Measurements from ENCODE around the gene LSR.
"Not testable (repeated sequence)": the region's sequence is repeated elsewhere in the genome, so short reads cannot be mapped to it uniquely, and the experiment has no call there.

Gene LSR

DNA sequence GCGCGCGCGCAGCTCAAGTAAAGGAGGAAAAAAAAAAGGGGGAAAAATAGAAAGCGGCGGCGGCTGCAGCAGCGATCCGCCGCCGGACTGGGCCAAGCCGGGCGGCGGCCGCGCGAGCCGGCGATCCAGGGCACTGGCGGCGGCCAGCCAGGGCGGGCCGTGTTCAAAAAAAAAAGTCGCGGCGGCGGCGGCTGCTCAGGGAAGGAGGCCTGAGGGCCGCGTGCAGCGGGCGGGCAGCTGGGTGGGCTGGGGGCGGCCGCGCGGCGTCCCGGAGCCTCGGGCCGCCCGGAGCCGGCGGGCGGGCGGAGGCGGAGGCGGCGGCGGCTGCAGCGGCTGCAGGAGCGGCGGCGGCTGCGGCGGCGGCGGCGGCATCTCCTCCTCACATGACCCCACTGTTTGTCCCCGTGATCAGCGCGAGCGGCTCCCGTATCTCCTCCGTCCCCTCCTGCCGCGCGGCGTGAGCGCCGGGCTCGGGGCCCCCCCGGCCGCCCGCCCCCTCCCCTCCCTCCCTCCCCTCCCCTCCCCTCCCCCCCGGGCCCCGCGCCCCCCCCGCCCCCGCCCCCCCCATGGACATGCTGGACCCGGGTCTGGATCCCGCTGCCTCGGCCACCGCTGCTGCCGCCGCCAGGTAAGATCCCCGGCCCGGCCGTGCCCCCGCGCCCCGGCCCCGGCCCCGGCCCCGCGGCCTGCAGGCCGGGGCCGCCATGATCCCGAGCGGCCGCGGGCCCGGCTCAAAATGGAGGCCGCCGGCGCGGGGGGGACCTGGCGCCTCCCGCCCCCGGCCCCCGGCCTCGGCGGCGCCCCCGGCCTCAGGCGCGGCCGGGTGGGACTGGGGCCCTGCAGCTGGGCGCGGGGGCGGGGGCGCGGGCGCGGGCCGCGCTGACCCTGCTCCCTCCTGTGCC is 20.0 kb downstream of the LSR start, which contains the start of gene USF2:
TSS of gene USF2 (plus strand) at position 427 of the 902 bp plus-strand sequence. CDS start at position 567, 140 bp downstream.
- peak; percentile 25 for DNase-seq

DNA sequence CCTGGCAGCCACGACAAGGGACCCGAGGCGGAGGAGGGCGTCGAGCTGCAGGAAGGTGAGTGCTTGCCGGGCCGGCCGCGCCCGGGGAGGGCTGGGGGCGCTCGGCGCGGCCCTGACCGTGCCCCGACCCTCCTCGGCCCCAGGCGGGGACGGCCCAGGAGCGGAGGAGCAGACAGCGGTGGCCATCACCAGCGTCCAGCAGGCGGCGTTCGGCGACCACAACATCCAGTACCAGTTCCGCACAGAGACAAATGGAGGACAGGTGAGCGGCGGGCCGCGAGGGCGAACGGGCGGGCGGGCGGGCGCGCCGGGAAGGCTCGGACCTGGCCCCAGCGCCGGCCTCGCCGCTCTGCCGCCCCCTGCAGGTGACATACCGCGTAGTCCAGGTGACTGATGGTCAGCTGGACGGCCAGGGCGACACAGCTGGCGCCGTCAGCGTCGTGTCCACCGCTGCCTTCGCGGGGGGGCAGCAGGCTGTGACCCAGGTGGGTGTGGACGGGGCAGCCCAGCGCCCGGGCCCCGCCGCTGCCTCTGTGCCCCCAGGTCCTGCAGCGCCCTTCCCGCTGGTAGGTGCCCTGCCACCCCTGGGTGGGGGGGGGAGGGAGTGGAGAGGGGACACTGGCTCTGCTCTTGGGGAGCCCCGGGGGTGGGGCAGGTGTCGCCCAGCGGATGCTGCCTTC is 20.8 kb downstream of the LSR start:
- DNase-seq: no peak

GRCh38 chr19:35270381-35270811 is 21.6 kb downstream of the LSR start:
- no peak for DNase-seq

DNA sequence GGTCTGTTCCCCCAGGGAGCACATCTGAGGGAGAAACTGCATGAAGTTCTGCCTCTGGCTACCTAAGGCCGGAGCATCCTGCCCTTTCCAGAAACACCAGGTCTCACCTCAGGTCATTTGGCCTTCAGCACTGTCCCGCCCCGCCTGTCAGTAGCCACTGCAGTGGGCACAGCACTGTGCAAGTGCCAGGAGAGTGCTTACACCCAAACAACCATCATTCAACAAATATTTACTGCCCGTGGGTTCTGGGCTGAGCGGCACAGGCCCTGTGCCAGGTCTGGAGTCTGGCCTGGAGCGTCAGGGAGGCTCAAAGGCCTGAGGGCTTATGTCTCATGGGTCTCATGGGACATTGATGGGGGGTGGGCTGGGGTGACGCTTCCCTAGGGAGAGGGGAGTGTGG is 22.7 kb downstream of the LSR start:
- DNase-seq: no peak

DNA sequence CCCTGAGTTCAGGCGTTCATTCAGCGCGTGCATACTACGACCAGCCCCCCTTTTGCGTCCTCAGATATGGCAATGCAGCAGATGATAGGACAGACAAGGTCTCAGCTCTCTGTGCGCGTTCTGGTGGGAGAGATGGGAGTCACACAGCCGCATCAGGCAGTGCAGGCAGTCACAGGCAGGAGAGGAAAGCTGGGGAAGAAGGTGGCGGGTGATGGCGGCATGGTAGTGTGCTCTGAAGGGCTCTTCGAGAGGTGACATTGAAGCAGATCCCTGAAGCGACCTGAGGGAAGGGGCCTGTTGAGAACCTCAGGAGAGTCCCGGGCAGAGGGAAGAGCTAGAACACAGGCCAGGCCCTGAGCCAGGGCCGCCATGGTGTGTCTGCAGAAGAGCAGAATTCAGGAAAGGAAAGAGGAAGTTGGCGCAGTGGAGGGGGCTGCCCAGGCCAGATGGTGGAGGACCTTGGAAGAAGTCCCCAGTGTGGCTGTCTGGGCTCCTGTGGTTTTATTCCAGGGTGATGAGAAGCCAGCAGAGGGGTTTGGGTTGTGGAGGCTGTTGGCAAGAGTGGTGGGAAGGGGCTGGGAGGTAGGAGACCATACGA is 23.4 kb downstream of the LSR start:
- DNase-seq: no peak

- no peak for DNase-seq
These were observed 24.3 kb downstream of the LSR start for GRCh38 chr19:35272954-35273649.

DNA sequence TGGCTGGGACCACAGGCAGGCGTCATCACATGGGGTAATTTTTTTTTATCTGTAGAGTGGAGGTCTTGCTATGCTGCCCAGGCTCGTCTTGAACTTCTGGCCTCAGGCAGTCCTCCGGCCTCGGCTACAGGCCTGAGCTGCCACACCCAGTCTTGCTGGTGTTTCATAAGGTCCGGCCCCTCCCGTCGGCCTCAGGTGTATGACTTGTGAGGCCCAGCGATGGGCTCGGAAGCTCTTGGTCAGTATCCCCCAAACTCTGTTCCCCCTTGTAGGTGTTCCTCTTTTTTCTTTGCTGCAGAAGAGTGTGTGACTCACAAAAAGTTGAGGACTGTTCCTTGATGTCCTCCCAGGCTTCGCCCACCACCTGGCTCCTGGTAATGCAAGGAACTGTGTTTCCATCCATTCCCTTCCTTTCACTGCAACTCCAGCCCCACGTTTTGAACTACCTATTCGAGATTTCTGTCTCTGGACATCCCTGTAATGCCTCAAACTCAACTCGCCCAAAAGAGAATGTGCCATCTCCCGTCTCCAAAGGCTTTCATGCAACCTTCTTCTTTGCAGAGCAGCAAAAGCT is 25.0 kb downstream of the LSR start:
- no peak for DNase-seq

GRCh38 chr19:35274323-35274722 is 25.5 kb downstream of the LSR start:
- DNase-seq: no peak

DNA sequence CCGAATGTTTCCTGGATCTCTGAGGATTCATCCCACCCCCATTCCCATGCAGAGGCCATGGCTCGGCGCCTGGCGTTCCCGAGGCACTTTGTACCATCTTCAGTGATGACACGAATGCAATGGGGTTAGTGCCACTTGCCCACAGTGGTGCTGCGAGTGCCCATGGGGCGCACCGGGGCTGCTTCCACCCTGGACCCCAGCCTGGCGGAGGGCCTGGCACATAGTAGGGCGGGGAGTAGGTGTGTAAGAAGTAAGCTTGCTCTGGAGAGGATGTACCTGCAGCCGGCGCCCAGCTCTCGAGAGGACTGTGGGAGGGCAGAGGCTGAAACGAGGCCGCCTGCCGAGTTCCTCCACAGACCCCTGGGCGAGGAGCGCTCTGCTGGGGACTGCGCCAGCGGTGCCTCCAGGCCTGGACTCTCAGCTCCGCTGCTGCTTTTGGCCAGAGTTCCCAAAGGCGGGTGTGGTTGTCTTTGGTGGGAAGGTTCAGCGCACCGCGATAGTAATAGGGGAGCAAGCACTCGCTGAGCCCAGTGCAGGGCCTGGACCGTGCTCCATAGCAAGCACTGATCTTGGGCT is 28.0 kb downstream of the LSR start:
- DNase-seq: no peak

DNA sequence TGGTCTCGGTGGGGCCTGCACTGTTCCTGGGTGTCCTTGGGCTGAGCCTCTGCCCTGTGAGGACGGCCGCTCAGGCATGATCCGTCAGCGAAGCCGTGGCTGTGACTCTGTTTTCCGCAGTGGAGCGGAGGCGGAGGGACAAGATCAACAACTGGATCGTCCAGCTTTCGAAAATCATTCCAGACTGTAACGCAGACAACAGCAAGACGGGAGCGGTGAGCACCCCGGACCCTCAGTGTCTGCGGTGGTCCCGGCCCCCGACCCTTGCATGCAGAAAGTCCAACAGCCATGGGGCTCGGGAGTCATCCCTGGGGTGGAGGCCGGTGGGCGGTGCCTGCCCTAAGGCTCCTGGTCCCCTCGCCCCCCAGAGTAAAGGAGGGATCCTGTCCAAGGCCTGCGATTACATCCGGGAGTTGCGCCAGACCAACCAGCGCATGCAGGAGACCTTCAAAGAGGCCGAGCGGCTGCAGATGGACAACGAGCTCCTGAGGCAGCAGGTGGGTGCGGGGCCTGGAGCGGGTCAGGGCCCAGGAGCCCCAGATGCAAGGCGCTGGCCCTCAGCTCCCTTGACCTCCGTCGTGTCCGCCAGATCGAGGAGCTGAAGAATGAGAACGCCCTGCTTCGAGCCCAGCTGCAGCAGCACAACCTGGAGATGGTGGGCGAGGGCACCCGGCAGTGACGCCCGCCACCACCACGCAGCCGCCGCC is 29.9 kb downstream of the LSR start:
- no peak for DNase-seq

DNA sequence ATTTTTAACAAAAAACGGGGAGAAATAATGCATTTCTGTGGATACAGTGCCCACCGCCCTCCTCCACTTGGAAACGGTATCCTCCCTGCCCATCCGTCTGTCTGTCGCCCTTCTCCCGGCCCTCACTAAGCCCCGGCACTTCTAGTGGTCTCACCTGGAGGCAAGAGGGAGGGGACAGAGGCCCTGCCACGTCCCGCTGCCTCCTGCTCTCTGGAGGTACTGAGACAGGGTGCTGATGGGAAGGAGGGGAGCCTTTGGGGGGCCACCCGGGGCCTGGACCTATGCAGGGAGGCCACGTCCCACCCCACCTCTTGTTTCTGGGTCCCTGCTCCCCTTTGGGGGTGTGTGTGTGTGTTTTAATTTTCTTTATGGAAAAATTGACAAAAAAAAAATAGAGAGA is 30.6 kb downstream of the LSR start:
- no peak for DNase-seq

DNA sequence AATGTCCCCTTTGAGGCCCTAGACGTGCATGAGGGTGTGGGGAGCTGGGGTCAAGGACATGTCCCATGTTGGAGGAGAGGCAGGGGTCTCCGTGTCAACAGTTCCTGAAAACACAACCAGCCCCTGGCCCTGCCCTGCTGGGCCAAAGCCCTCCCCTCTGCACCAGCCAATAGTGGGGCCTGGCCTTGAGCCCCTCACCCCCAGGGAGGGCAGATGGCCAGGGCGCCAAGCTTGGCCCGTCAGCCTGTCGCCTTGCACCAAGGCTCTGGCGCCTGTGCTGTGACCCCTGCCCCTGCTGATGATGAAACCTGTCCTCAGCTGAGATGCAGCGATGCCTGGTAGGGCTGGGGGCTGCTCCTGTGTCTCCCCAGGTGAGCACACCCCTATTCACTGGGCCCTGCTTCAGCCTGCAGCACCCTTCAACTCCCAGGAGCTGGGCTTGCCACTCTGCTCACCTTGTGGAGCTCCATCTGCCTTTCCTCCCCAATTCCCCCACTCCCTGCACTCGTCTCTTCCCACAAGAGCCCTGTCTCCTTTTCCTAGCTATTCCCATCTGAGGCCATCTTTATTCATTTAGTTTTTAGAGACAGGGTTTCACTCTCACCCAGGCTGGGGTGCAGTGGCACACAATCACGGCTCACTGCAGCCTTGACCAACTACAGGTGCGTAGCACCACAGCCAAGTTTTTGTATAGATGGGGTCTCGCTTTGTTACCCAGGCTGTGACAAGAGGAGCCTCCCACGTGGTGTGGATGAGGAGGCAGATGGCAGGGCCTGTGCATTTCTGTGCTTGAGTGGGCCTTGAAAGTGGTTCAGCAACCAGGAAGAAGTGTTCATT is 31.4 kb downstream of the LSR start:
- no peak for DNase-seq

DNA sequence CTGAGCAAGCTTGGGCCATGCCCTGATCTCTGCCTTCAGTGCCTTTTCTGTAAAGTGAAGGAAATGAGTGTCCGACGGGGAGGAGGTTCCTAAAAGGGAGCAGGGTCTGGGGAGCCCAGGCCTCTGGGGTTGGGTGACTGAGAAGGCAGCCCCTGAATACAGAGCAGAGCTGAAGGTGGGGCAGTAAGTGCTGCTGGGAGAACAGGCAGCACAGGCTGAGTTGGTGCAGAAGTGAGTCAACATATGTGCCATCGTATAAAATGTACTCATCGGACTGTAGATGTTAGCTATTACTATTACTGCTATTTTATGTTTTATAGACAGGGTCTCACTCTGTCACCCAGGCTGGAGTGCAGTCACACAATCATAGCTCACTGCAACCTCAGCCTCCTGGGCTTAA is 32.5 kb downstream of the LSR start:
- no peak for DNase-seq

GRCh38 chr19:35284153-35285094 is 35.6 kb downstream of the LSR start:
- DNase-seq: no peak

DNA sequence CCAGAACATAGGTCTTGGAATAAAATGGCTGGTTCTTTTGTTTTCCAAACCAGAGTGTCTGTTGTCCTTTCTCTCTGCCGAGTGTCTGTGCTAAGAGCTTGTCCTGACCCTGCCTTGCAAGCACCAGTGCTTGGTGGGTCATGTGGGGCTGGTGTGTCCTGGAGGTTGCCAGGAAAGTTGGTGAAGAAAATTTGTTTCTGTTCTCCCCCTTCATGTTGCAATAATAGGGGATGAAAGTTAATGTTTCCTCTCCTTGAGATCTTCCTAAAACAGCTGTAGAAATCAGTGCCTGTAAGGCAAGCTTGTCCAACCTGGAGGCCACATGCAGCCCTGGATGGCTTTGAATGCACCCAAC is 36.3 kb downstream of the LSR start:
- DNase-seq: no peak

- not testable (repeated sequence) for DNase-seq
These were observed 36.7 kb downstream of the LSR start for GRCh38 chr19:35285465-35285864.

DNA sequence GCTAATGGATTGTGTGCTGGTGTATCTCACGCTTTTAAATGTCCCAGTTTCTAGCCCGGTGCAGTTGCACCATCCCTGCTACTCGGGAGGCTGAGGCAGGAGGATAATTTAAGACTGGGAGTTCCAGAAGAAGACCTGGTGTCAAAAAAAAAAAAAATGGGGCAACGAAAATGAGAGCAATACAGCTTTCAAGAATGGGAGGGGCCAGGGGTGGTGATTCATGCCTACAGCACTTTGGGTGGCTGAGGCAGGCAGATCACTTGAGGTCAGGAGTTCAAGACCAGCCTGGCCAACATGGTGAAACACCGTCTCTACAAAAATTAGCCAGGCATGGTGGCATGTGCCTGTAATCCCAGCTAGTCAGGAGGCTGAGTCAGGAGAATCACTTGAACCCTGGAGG is 37.3 kb downstream of the LSR start:
- not testable (repeated sequence) for DNase-seq

- no peak for DNase-seq
These were observed 38.9 kb downstream of the LSR start for GRCh38 chr19:35287713-35288112.

GRCh38 chr19:35288331-35288730 is 39.5 kb downstream of the LSR start:
- no peak for DNase-seq

DNA sequence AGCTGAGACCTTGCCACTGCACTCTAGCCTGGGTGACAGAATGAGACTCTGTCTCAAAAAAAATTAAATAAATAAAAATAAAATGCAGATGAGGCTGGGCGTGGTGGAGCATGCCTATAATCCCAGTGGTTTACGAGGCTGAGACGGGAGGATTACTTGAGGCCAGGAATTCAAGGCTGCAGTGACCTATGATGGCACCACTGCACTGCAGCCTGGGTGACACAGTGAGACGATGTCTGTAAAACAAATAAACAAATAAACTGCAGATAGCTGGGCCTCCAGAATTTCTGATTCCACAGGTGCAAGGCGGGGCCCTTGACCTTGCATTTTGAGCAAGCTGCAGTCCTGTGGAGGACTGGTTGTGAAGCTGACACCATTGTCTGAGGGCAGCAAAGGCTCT is 40.1 kb downstream of the LSR start:
- no peak for DNase-seq

Measured in NCI-H1048 (cell line).